RWPE2 (cell line): ENCODE results near the gene FMOD.

Experiments
- ATAC-seq: fragments of 200-7000 bp; cut with Tn5 transposase; 3 replicates; pipeline ENCODE4 v1.9.1; 2021; ENCODE audit warnings: low read depth
- DNase-seq: peaks from one replicate; pipeline ENCODE4 v3.0.0-alpha.2; 2020; ENCODE audit warnings: low spot score
- H3K27ac ChIP-seq: fragments of 450-650 bp; 2 replicates; pipeline ENCODE4 v1.5.1; 2017; ENCODE audit warnings: mild to moderate bottlenecking; ENCODE audit not compliant: poor library complexity, severe bottlenecking
- H3K27me3 ChIP-seq: fragments of 250-450 bp; sonication (Bioruptor Pico); 2 replicates; pipeline ENCODE4 v1.5.1; 2021; ENCODE audit warnings: mild to moderate bottlenecking, moderate library complexity; ENCODE audit not compliant: insufficient read depth, poor library complexity, severe bottlenecking
- H3K36me3 ChIP-seq: fragments of 250-450 bp; sonication (Bioruptor Pico); 2 replicates; pipeline ENCODE4 v1.5.1; 2020; ENCODE audit warnings: low read depth, mild to moderate bottlenecking, moderate library complexity
- H3K4me1 ChIP-seq: fragments of 250-450 bp; sonication (Bioruptor Pico); 2 replicates; pipeline ENCODE4 v1.5.1; 2021; ENCODE audit warnings: mild to moderate bottlenecking, moderate library complexity; ENCODE audit not compliant: insufficient read depth, poor library complexity, severe bottlenecking
- H3K4me3 ChIP-seq: fragments of 250-450 bp; sonication (Bioruptor Pico); 2 replicates; pipeline ENCODE4 v1.5.1; 2021; ENCODE audit warnings: mild to moderate bottlenecking, moderate library complexity; ENCODE audit not compliant: severe bottlenecking
- H3K9me3 ChIP-seq: fragments of 250-450 bp; sonication (Bioruptor Pico); 2 replicates; pipeline ENCODE4 v1.5.1; 2021; ENCODE audit warnings: mild to moderate bottlenecking, moderate library complexity; ENCODE audit not compliant: severe bottlenecking
- CTCF ChIP-seq: fragments of 450-650 bp; IDR thresholded peaks from one replicate; pipeline ENCODE4 v1.5.1; 2017; ENCODE audit warnings: mild to moderate bottlenecking, moderate library complexity; ENCODE audit not compliant: poor library complexity, severe bottlenecking

The FMOD gene

GRCh38 chr1:203346060-203346768 is 4.7 kb downstream of the FMOD start:
- no peak overlapping the region for H3K4me3 ChIP-seq
- H3K27ac ChIP-seq = no peak overlapping the region
- ATAC-seq = no peak
- TF ChIP-seq CTCF = no peak
- H3K36me3 ChIP-seq = no peaks in the 10 kb centered on the region
- no peak for DNase-seq
- H3K27me3 ChIP-seq = peaks cover 6% of the 10 kb centered on the region
- H3K4me1 ChIP-seq = no peaks in the 10 kb centered on the region
- H3K9me3 ChIP-seq = no peaks in the 10 kb centered on the region

GRCh38 chr1:203343956-203344754 is 6.8 kb downstream of the FMOD start:
- Histone ChIP-seq H3K27me3 (peaks cover 15% of the 10 kb centered on the region), H3K4me3 (no peak overlapping the region), H3K36me3 (no peaks in the 10 kb centered on the region), H3K4me1 (no peaks in the 10 kb centered on the region), H3K9me3 (no peaks in the 10 kb centered on the region), H3K27ac (no peak overlapping the region)
- DNase-seq (no peak), ATAC-seq (no peak)
- no peak for TF ChIP-seq CTCF

DNA sequence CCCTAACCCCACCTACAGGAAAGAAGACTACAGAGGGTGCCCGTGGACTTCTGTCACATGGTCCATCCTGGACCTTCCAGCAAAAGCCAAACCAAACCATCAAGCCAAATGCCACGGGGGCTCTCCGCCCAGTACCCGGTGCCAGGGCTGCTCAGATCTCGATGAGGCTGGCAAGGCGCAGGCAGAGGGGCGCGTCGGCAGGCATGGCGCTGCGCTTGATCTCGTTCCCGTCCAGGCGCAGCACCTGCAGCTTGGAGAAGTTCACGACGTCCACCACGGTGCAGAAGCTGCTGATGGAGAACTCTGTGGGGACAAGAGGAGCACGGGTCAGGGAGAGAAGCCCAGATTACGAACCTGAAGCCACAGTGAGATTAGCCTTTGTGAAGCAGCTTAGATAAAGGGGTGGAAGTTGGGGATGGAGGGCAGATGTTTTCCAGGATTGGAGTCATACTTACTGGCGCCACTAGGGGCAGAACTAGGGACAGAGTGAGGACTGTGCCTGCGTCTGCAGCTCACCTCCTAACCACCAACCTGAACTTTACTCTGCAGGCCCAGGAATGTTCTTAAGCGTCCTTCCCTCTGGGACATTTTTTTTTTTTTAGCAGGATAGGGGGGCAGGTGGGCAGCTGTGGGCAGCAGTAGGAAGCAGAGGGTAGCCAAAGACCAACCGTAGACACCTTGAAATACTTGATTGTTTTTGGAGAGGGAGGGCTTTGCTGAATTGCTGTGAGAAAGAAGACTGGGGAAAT is 8.6 kb downstream of the FMOD start:
- H3K9me3 ChIP-seq = no peaks in the 10 kb centered on the region
- DNase-seq = no peak
- no peaks in the 10 kb centered on the region for H3K4me1 ChIP-seq
- peak; percentile 78 for ATAC-seq
- no peak overlapping the region for H3K4me3 ChIP-seq
- no peak overlapping the region for H3K27ac ChIP-seq
- H3K27me3 ChIP-seq = peaks cover 15% of the 10 kb centered on the region
- peak; percentile 69 for TF ChIP-seq CTCF
- no peaks in the 10 kb centered on the region for H3K36me3 ChIP-seq

DNA sequence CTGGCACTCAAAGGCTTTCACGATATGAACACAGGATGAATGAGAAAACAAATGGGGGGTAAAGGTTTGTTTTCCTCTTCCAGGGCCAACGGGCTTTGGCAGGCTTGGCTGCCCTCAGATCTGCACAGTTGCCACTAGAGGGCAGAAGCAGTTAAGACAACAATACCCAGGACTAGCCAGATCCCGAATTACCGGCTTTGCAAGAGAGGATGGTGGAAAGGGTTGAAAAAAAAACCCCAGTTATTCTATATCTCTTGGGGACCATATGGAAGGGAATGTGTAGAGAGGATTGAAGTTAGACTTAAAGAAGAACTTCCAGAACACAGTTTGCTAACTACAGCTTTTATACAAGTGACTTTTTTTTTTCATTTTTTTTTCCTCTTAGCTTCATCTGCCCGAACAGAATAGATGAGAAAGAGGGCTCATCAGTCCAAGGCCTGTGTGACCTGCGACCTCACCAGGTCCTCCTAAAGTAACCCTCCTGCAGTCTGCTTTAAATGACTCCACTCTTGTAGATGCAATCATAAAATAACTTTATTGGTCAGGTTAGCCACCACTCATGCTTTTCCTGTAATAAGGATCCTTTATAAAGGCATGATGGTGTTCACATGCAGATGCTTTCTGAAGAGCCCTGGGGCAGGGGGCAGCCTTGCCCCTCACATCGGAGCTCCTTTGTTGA is 10.7 kb downstream of the FMOD start:
- Histone ChIP-seq H3K27me3 (peaks cover 15% of the 10 kb centered on the region), H3K4me1 (no peaks in the 10 kb centered on the region), H3K4me3 (no peak overlapping the region), H3K36me3 (no peaks in the 10 kb centered on the region), H3K9me3 (no peaks in the 10 kb centered on the region), H3K27ac (no peak overlapping the region)
- TF ChIP-seq CTCF = peak; percentile 89
- ATAC-seq = peak; percentile 82
- no peak for DNase-seq
